Gastrocnemius medialis (tissue), 4 donors: ENCODE results near the gene NPAS2. TPM values are rescaled to one million over a fixed set of nuclear protein-coding genes. Genes with fewer than 3 reads are reported as not detected.

ENCODE experiments used
- ATAC-seq, 2 donors: fragments of 150-250 bp; one replicate each; pipeline ENCODE4 v1.9.1; 2016
- DNase-seq, 2 donors: peaks; one replicate each; pipeline ENCODE4 v3.0.0-alpha.2; 2019
- H3K27ac ChIP-seq, 4 donors: fragments of 200-600 bp; sonication (generic); 1 replicate in 1 of 4; 2 replicates in 3 of 4; pipeline ENCODE4 v1.5.1; 2016 to 2018; ENCODE audit warnings: mild to moderate bottlenecking in 2 of 4, moderate library complexity in 1 of 4
- H3K27me3 ChIP-seq, 3 donors: fragments of 200-600 bp; sonication (generic) in 2 of 3; 1 replicate in 1 of 3; 2 replicates in 2 of 3; pipeline versions ENCODE4 v1.5.1 to v1.6.0; 2016 to 2019; ENCODE audit warnings: mild to moderate bottlenecking in 1 of 3, moderate library complexity in 1 of 3
- H3K36me3 ChIP-seq, 2 donors: fragments of 200-600 bp; sonication (generic) in 1 of 2; one replicate each; pipeline ENCODE4 v1.5.1; 2017 to 2018
- H3K4me1 ChIP-seq, 2 donors: fragments of 200-600 bp; sonication (generic) in 1 of 2; one replicate each; pipeline ENCODE4 v1.5.1; 2016 to 2017; ENCODE audit warnings: mild to moderate bottlenecking in 2 of 2
- H3K4me3 ChIP-seq, 4 donors: fragments of 200-600 bp; sonication (generic) in 3 of 4; 1 replicate in 1 of 4; 2 replicates in 3 of 4; pipeline ENCODE4 v1.5.1; 2016 to 2019; ENCODE audit warnings: mild to moderate bottlenecking in 2 of 4
- H3K9me3 ChIP-seq, 3 donors: fragments of 200-600 bp; sonication (generic) in 2 of 3; 1 replicate in 1 of 3; 2 replicates in 2 of 3; pipeline ENCODE4 v1.5.1; 2016 to 2019
- POLR2A ChIP-seq, 2 donors: fragments of 450-650 bp; IDR thresholded peaks; one replicate each; pipeline ENCODE4 v1.6.1; 2017; ENCODE audit warnings: antibody characterized with exemption in 2 of 2, mild to moderate bottlenecking in 2 of 2, moderate library complexity in 2 of 2
- in situ Hi-C, 4 donors: fragments of 200-750 bp; cut with MboI; loops; one replicate each; pipeline versions ENCODE4 v1.15.0 to v1.8.0; 2017; ENCODE audit warnings: low sequenced_read_pairs in 4 of 4
- intact Hi-C: fragments of 100-400 bp; cut with DNase I; formaldehyde crosslinking; loops from one replicate; pipeline ENCODE4 v1.15.1; 2023; ENCODE audit warnings: low total_unique reads
- total RNA-seq, 4 donors: library from RNA; depleted of rRNA; stranded (reverse); fragments of >200 nt; gene quantifications; one replicate each; pipeline versions ENCODE4 v1.1.0 to v1.2.3, GENCODE V29; 2016
- TF ChIP-seq, protein P1 (sequence below), 5 experiments: fragments of 450-650 bp in 3 of 5; fragments of 200-600 bp in 2 of 5; sonication (generic) in 2 of 5; IDR thresholded peaks in 4 of 5; conservative IDR thresholded peaks in 1 of 5; 1 replicate in 4 of 5; 2 replicates in 1 of 5; pipeline ENCODE4 v1.5.1; 2016 to 2019; ENCODE audit warnings: antibody characterized with exemption in 5 of 5, mild to moderate bottlenecking in 3 of 5, moderate library complexity in 3 of 5

The NPAS2 gene
- total RNA-seq, 4 donors from 2014 or later, result 11.4 to 48.2 (median 36.6) TPM

DNA sequence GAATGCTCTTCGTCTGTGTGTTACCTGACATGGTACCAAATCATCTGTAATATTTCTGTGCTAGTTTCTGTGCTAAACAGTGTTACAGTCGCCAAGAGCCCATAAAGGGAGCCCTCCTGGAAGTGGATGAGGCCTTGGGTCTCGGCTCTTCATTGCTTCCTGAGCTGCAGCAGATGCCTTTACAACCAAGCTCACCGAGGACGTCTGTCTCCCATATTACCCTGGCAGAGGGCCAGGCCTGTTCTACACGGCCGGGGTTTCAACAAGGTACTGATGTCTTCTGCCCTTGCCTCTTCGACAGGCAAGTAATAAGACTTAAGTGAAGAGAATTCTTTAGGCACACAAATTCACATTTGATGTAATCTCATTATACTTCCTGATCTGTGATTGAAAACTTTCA, 199.0 kb downstream of the NPAS2 start:
- TF ChIP-seq, protein P1, sequence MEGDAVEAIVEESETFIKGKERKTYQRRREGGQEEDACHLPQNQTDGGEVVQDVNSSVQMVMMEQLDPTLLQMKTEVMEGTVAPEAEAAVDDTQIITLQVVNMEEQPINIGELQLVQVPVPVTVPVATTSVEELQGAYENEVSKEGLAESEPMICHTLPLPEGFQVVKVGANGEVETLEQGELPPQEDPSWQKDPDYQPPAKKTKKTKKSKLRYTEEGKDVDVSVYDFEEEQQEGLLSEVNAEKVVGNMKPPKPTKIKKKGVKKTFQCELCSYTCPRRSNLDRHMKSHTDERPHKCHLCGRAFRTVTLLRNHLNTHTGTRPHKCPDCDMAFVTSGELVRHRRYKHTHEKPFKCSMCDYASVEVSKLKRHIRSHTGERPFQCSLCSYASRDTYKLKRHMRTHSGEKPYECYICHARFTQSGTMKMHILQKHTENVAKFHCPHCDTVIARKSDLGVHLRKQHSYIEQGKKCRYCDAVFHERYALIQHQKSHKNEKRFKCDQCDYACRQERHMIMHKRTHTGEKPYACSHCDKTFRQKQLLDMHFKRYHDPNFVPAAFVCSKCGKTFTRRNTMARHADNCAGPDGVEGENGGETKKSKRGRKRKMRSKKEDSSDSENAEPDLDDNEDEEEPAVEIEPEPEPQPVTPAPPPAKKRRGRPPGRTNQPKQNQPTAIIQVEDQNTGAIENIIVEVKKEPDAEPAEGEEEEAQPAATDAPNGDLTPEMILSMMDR (IDR thresholded peaks at IDR 0.05 in 4 of 5, conservative IDR thresholded peaks at IDR 0.05 in 1 of 5), result no peak
- no peak for DNase-seq
- Histone ChIP-seq H3K4me1 (no peaks in the 10 kb centered on the region), H3K27me3 (no peaks in the 10 kb centered on the region), H3K9me3 (no peaks in the 10 kb centered on the region), H3K27ac (no peak overlapping the region), H3K36me3 (peaks cover 5 to 75% of the 10 kb centered on the region in 2 donors), H3K4me3 (no peak overlapping the region)
- intact Hi-C loops (no loop called here), in situ Hi-C loops (no loop called here)
- ATAC-seq, result no peak

DNA sequence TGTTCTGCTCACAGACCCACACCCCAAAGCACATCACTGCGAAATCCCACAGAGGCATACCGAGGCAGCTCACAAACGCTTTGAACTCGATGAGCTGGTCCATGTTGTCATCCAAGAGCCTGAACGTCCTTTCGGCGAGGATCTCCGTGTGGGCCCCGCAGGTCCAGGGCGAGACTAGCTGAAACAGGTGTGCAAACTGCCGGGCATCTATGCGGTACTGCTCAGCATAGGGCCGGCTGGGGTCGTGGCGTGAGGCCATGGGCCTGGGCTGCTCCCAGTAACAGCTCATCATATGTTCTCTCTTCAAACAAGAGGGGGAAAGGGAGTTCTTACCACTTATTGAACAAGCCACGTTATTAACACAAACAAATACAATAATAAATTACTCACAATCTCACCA, 202.3 kb downstream of the NPAS2 start:
- ATAC-seq, result peak; percentile 19 to 27
- DNase-seq, result no peak
- Histone ChIP-seq H3K9me3 (no peaks in the 10 kb centered on the region), H3K36me3 (peaks cover 5 to 87% of the 10 kb centered on the region in 2 donors), H3K27ac (peak overlapping the region in 3 of 4 donors; percentile 5 to 29 (median 16)), H3K4me3 (no peak overlapping the region), H3K4me1 (no peaks in the 10 kb centered on the region), H3K27me3 (no peaks in the 10 kb centered on the region)
- no peak for TF ChIP-seq POLR2A (IDR thresholded peaks at IDR 0.05)
- TF ChIP-seq, protein P1 (IDR thresholded peaks at IDR 0.05 in 4 of 5, conservative IDR thresholded peaks at IDR 0.05 in 1 of 5), result no peak
- intact Hi-C loops, result no loop called here
- in situ Hi-C loops, result no loop called here

DNA sequence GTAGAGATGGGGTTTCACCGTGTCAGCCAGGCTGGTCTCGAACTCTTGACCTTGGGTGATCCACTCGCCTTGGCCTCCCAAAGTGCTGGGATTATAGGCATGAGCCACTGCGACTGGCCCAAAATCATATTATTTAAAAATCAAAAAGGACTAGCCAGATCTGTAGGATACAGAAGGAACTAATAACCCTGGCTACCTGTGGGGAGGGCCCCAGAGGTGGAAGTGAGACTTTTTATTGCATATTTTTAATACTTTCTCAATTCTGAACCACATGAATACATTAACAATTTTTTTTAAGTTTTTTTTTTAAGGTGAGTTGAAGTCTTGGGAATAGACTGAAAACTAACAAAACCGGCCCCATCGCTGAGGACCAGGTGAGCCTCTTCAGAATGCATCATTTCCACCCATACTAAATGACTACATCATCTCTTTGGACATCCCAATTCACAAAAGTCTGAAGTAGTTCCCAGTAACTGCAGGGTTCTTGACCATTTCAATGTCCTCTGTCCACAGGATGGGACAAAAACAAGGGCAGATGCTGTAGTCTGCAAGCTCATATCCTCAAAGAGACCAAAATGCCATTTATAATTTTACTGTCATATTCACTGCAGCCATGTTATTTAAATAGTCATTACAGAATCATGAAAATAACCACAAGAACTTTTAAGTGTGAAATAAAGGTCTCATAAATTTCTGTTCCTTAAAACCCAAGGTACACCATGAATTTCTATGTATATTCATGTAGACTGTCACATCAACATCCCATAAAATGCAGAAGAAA, 203.6 kb downstream of the NPAS2 start:
- TF ChIP-seq, protein P1 (IDR thresholded peaks at IDR 0.05 in 4 of 5, conservative IDR thresholded peaks at IDR 0.05 in 1 of 5), result no peak
- TF ChIP-seq POLR2A (IDR thresholded peaks at IDR 0.05), result no peak
- Histone ChIP-seq H3K4me1 (no peaks in the 10 kb centered on the region), H3K36me3 (peaks cover 5 to 87% of the 10 kb centered on the region in 2 donors), H3K27me3 (no peaks in the 10 kb centered on the region), H3K4me3 (no peak overlapping the region), H3K9me3 (no peaks in the 10 kb centered on the region), H3K27ac (peak overlapping the region in 1 of 4 donors; percentile 16)
- in situ Hi-C loops, result no loop called here
- intact Hi-C loops, result no loop called here
- ATAC-seq (no peak), DNase-seq (no peak)

DNA sequence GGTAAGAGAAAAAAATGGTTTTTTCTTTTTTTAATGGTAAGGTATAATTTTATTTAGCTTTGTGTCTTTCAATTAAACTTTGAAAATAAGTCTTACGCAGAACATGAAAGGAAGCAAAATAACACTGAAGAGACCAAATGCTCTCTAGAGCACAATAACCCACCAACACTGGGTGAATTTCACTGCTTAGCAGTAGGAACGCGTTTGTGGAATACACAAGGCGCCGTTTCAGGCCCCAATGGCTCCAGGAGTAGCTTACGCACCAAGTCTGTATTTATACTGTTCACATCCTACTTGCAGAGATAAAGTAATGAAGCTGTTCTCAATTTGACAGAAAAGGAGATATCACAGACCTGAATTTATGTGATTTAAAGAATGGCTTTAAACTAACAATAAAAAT, 205.6 kb downstream of the NPAS2 start:
- no peak overlapping the region for H3K4me3 ChIP-seq
- H3K4me1 ChIP-seq, result no peaks in the 10 kb centered on the region
- no peak for ATAC-seq
- intact Hi-C loops (no loop called here), in situ Hi-C loops (no loop called here)
- H3K27me3 ChIP-seq, result no peaks in the 10 kb centered on the region
- H3K36me3 ChIP-seq, result peaks cover 5 to 83% of the 10 kb centered on the region in 2 donors
- DNase-seq, result no peak
- H3K9me3 ChIP-seq, result no peaks in the 10 kb centered on the region
- TF ChIP-seq, protein P1 (IDR thresholded peaks at IDR 0.05 in 4 of 5, conservative IDR thresholded peaks at IDR 0.05 in 1 of 5), result no peak
- no peak for TF ChIP-seq POLR2A (IDR thresholded peaks at IDR 0.05)
- no peak overlapping the region for H3K27ac ChIP-seq
